Measurements from ENCODE around the gene KIFAP3.

KIFAP3 gene

GRCh38 chr1:169985757-169986156 lies 88.7 kb downstream of the KIFAP3 start:
- no peak for DNase-seq (ENCODE audit: low read depth, low spot score)
- no peak for TF ChIP-seq SUZ12 (IDR thresholded peaks at IDR 0.05; ENCODE audit: extremely low read depth, insufficient read depth, insufficient read length)
- TF ChIP-seq ZNF274 (IDR thresholded peaks at IDR 0.05; ENCODE audit: low read depth, low read length), result no peak
- no peak for TF ChIP-seq YY1 (IDR thresholded peaks at IDR 0.05; ENCODE audit: insufficient read depth, insufficient read length)
- H3K4me1 ChIP-seq (ENCODE audit: insufficient read depth, insufficient read length), result no peaks in the 10 kb centered on the region
- H3K36me3 ChIP-seq (ENCODE audit: insufficient read depth, insufficient read length, low read length), result no peaks in the 10 kb centered on the region
- H3K4me3 ChIP-seq (ENCODE audit: insufficient read length, low read depth), result no peak overlapping the region
- H3K9ac ChIP-seq (ENCODE audit: insufficient read length, low read depth), result no peak overlapping the region
- no peaks in the 10 kb centered on the region for H3K9me3 ChIP-seq (ENCODE audit: insufficient read depth, low read length)
- no peaks in the 10 kb centered on the region for H3K27me3 ChIP-seq (ENCODE audit: insufficient read depth, insufficient read length)

- Histone ChIP-seq H3K36me3 (ENCODE audit: insufficient read depth, insufficient read length, low read length) (no peaks in the 10 kb centered on the region), H3K27me3 (ENCODE audit: insufficient read depth, insufficient read length) (no peaks in the 10 kb centered on the region), H3K9ac (ENCODE audit: insufficient read length, low read depth) (no peak overlapping the region), H3K4me1 (ENCODE audit: insufficient read depth, insufficient read length) (no peaks in the 10 kb centered on the region), H3K4me3 (ENCODE audit: insufficient read length, low read depth) (no peak overlapping the region), H3K9me3 (ENCODE audit: insufficient read depth, low read length) (no peaks in the 10 kb centered on the region)
- TF ChIP-seq YY1 (IDR thresholded peaks at IDR 0.05; ENCODE audit: insufficient read depth, insufficient read length) (no peak), SUZ12 (IDR thresholded peaks at IDR 0.05; ENCODE audit: extremely low read depth, insufficient read depth, insufficient read length) (no peak), ZNF274 (IDR thresholded peaks at IDR 0.05; ENCODE audit: low read depth, low read length) (no peak)
- DNase-seq (ENCODE audit: low read depth, low spot score), result no peak
Measured at GRCh38 chr1:169974067-169974466, 100.4 kb downstream of the KIFAP3 start.

DNA sequence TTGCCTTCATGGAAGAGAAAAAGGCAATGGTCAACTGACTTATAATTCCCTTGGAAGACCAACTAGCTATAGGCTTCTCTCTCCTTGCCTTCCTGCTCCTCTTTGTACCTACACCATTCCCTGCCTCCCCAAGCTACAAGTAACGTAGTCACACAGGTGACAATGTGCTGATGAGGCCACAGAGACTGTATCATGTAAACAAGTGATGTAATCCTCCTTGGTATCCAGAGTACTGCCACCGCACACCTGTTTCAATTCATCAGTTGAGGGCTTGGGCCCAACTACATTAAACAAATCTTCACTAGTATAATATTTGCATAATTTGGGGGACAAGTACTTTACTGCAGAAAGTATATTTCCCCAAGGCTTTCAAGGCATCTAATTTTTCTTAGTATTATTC lies 104.4 kb downstream of the KIFAP3 start:
- no peaks in the 10 kb centered on the region for H3K4me1 ChIP-seq (ENCODE audit: insufficient read depth, insufficient read length)
- no peak for DNase-seq (ENCODE audit: low read depth, low spot score)
- no peaks in the 10 kb centered on the region for H3K27me3 ChIP-seq (ENCODE audit: insufficient read depth, insufficient read length)
- H3K9me3 ChIP-seq (ENCODE audit: insufficient read depth, low read length), result no peaks in the 10 kb centered on the region
- no peaks in the 10 kb centered on the region for H3K36me3 ChIP-seq (ENCODE audit: insufficient read depth, insufficient read length, low read length)
- H3K4me3 ChIP-seq (ENCODE audit: insufficient read length, low read depth), result no peak overlapping the region
- H3K9ac ChIP-seq (ENCODE audit: insufficient read length, low read depth), result no peak overlapping the region
- TF ChIP-seq ZNF274 (IDR thresholded peaks at IDR 0.05; ENCODE audit: low read depth, low read length) (no peak), YY1 (IDR thresholded peaks at IDR 0.05; ENCODE audit: insufficient read depth, insufficient read length) (no peak), SUZ12 (IDR thresholded peaks at IDR 0.05; ENCODE audit: extremely low read depth, insufficient read depth, insufficient read length) (no peak)

DNA sequence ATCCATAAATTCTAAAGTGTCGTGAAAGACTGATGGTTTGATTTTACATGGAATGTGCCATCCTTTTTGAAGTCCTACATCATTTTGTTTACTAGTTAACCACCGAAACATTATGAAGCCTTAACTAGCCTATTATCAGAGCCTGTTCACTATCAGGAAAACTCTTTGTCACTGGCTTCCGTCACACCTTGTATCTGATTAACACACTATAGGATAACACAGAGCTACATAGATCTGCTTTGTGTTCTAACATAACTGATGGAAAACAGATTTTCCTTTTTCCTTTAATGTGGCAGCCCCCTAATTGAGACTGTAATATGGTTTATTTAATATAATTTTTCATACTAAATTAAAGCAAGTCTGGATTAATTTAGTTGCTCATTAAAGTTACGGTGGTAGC lies 106.3 kb downstream of the KIFAP3 start:
- TF ChIP-seq SUZ12 (IDR thresholded peaks at IDR 0.05; ENCODE audit: extremely low read depth, insufficient read depth, insufficient read length), result no peak
- TF ChIP-seq ZNF274 (IDR thresholded peaks at IDR 0.05; ENCODE audit: low read depth, low read length), result no peak
- TF ChIP-seq YY1 (IDR thresholded peaks at IDR 0.05; ENCODE audit: insufficient read depth, insufficient read length), result no peak
- Histone ChIP-seq H3K27me3 (ENCODE audit: insufficient read depth, insufficient read length) (no peaks in the 10 kb centered on the region), H3K9me3 (ENCODE audit: insufficient read depth, low read length) (no peaks in the 10 kb centered on the region), H3K4me1 (ENCODE audit: insufficient read depth, insufficient read length) (no peaks in the 10 kb centered on the region), H3K4me3 (ENCODE audit: insufficient read length, low read depth) (no peak overlapping the region), H3K9ac (ENCODE audit: insufficient read length, low read depth) (no peak overlapping the region), H3K36me3 (ENCODE audit: insufficient read depth, insufficient read length, low read length) (no peaks in the 10 kb centered on the region)
- DNase-seq (ENCODE audit: low read depth, low spot score), result no peak

- Histone ChIP-seq H3K36me3 (ENCODE audit: insufficient read depth, insufficient read length, low read length) (no peaks in the 10 kb centered on the region), H3K4me1 (ENCODE audit: insufficient read depth, insufficient read length) (no peaks in the 10 kb centered on the region), H3K4me3 (ENCODE audit: insufficient read length, low read depth) (no peak overlapping the region), H3K9ac (ENCODE audit: insufficient read length, low read depth) (no peak overlapping the region), H3K27me3 (ENCODE audit: insufficient read depth, insufficient read length) (no peaks in the 10 kb centered on the region), H3K9me3 (ENCODE audit: insufficient read depth, low read length) (no peaks in the 10 kb centered on the region)
- no peak for TF ChIP-seq YY1 (IDR thresholded peaks at IDR 0.05; ENCODE audit: insufficient read depth, insufficient read length)
- no peak for TF ChIP-seq SUZ12 (IDR thresholded peaks at IDR 0.05; ENCODE audit: extremely low read depth, insufficient read depth, insufficient read length)
- TF ChIP-seq ZNF274 (IDR thresholded peaks at IDR 0.05; ENCODE audit: low read depth, low read length), result no peak
- no peak for DNase-seq (ENCODE audit: low read depth, low spot score)
Measured at GRCh38 chr1:169964206-169964605, 110.3 kb downstream of the KIFAP3 start.

- Histone ChIP-seq H3K4me1 (ENCODE audit: insufficient read depth, insufficient read length) (no peaks in the 10 kb centered on the region), H3K4me3 (ENCODE audit: insufficient read length, low read depth) (no peak overlapping the region), H3K9ac (ENCODE audit: insufficient read length, low read depth) (no peak overlapping the region), H3K36me3 (ENCODE audit: insufficient read depth, insufficient read length, low read length) (no peaks in the 10 kb centered on the region), H3K9me3 (ENCODE audit: insufficient read depth, low read length) (no peaks in the 10 kb centered on the region), H3K27me3 (ENCODE audit: insufficient read depth, insufficient read length) (no peaks in the 10 kb centered on the region)
- no peak for TF ChIP-seq SUZ12 (IDR thresholded peaks at IDR 0.05; ENCODE audit: extremely low read depth, insufficient read depth, insufficient read length)
- TF ChIP-seq YY1 (IDR thresholded peaks at IDR 0.05; ENCODE audit: insufficient read depth, insufficient read length), result no peak
- no peak for TF ChIP-seq ZNF274 (IDR thresholded peaks at IDR 0.05; ENCODE audit: low read depth, low read length)
- DNase-seq (ENCODE audit: low read depth, low spot score), result no peak
Measured at GRCh38 chr1:169959686-169960085, 114.8 kb downstream of the KIFAP3 start.

- TF ChIP-seq YY1 (IDR thresholded peaks at IDR 0.05; ENCODE audit: insufficient read depth, insufficient read length), result no peak
- no peak for TF ChIP-seq SUZ12 (IDR thresholded peaks at IDR 0.05; ENCODE audit: extremely low read depth, insufficient read depth, insufficient read length)
- no peak for TF ChIP-seq ZNF274 (IDR thresholded peaks at IDR 0.05; ENCODE audit: low read depth, low read length)
- Histone ChIP-seq H3K27me3 (ENCODE audit: insufficient read depth, insufficient read length) (no peaks in the 10 kb centered on the region), H3K9ac (ENCODE audit: insufficient read length, low read depth) (no peak overlapping the region), H3K9me3 (ENCODE audit: insufficient read depth, low read length) (no peaks in the 10 kb centered on the region), H3K4me1 (ENCODE audit: insufficient read depth, insufficient read length) (no peaks in the 10 kb centered on the region), H3K4me3 (ENCODE audit: insufficient read length, low read depth) (no peak overlapping the region), H3K36me3 (ENCODE audit: insufficient read depth, insufficient read length, low read length) (no peaks in the 10 kb centered on the region)
- DNase-seq (ENCODE audit: low read depth, low spot score), result no peak
Measured at GRCh38 chr1:169958987-169959386, 115.5 kb downstream of the KIFAP3 start.

- Histone ChIP-seq H3K4me3 (ENCODE audit: insufficient read length, low read depth) (no peak overlapping the region), H3K9me3 (ENCODE audit: insufficient read depth, low read length) (no peaks in the 10 kb centered on the region), H3K4me1 (ENCODE audit: insufficient read depth, insufficient read length) (no peaks in the 10 kb centered on the region), H3K36me3 (ENCODE audit: insufficient read depth, insufficient read length, low read length) (no peaks in the 10 kb centered on the region), H3K27me3 (ENCODE audit: insufficient read depth, insufficient read length) (no peaks in the 10 kb centered on the region), H3K9ac (ENCODE audit: insufficient read length, low read depth) (no peak overlapping the region)
- DNase-seq (ENCODE audit: low read depth, low spot score), result no peak
- TF ChIP-seq SUZ12 (IDR thresholded peaks at IDR 0.05; ENCODE audit: extremely low read depth, insufficient read depth, insufficient read length), result no peak
- TF ChIP-seq ZNF274 (IDR thresholded peaks at IDR 0.05; ENCODE audit: low read depth, low read length), result no peak
- no peak for TF ChIP-seq YY1 (IDR thresholded peaks at IDR 0.05; ENCODE audit: insufficient read depth, insufficient read length)
Measured at GRCh38 chr1:169957884-169958283, 116.6 kb downstream of the KIFAP3 start.

Measured in NT2/D1 (cell line).